Measurements from ENCODE around the gene CAMK2N1. TPM values are rescaled to one million over a fixed set of nuclear protein-coding genes. Genes with fewer than 3 reads are reported as not detected.

Gene CAMK2N1
- total and polyA plus RNA-seq, 4 donors = 12.3 to 15.1 (median 13.9) TPM

DNA sequence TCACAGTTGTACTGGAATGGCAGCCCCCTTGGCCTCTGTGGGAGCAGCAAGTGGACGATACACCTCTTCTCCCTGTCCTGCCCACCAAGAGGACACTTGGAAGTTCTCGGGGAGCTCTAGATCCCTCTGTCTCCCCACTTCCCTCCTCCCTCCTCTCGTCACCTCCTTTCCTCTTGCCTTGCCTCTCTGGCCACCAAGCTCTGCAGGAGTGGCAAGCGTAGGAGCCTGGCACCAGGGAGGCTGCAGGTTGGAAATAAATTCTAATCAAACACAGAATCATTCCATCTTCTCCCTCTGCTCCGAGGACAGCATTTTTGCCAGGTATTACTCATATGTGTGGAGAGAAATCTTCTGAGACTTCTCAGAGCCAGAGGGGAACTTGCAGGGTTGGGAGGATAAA is 20.8 kb downstream of the CAMK2N1 start (continued):
- TF ChIP-seq, protein P1, sequence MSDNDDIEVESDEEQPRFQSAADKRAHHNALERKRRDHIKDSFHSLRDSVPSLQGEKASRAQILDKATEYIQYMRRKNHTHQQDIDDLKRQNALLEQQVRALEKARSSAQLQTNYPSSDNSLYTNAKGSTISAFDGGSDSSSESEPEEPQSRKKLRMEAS (IDR thresholded peaks at IDR 0.05) = no peak
- TF ChIP-seq JUND (IDR thresholded peaks at IDR 0.05) (no peak), FOXA2 (IDR thresholded peaks at IDR 0.05) (no peak), YY1 (IDR thresholded peaks at IDR 0.05) (no peak), CTCF (IDR thresholded peaks at IDR 0.05; ENCODE audit: low read depth, low read length, missing input control) (no peak)

GRCh38 chr1:20463502-20463901 is 22.5 kb downstream of the CAMK2N1 start:
- WGBS = 91% methylated on average over 1 of the region's 1 CpG
- Histone ChIP-seq H3K9ac (ENCODE audit: low read depth in 1 of 2, low read length in 2 of 2) (no peak overlapping the region), H3K4me3 (ENCODE audit: low read depth in 1 of 3, low read length in 3 of 3) (no peak overlapping the region), H3K9me3 (ENCODE audit: control insufficient read depth in 4 of 4, low read length in 3 of 4) (no peaks in the 10 kb centered on the region), H3K36me3 (ENCODE audit: control insufficient read depth in 4 of 4, insufficient read depth in 3 of 4, low read depth in 1 of 4, low read length in 3 of 4) (no peaks in the 10 kb centered on the region), H3K4me1 (ENCODE audit: control insufficient read depth in 4 of 4, insufficient read depth in 4 of 4, low read length in 3 of 4) (no peaks in the 10 kb centered on the region), H3K27me3 (ENCODE audit: control insufficient read depth in 4 of 4, insufficient read depth in 4 of 4, low read length in 3 of 4) (no peaks in the 10 kb centered on the region), H3K27ac (ENCODE audit: low read depth in 1 of 2, low read length in 2 of 2) (no peak overlapping the region)
- no peak for TF ChIP-seq JUND (IDR thresholded peaks at IDR 0.05)
- TF ChIP-seq CTCF (IDR thresholded peaks at IDR 0.05; ENCODE audit: low read depth, low read length, missing input control) = no peak
- TF ChIP-seq REST (IDR thresholded peaks at IDR 0.05) = no peak
- no peak for TF ChIP-seq SP1 (IDR thresholded peaks at IDR 0.05)
- TF ChIP-seq EGR1 (IDR thresholded peaks at IDR 0.05; ENCODE audit: low read depth in 2 of 2) = no peak
- TF ChIP-seq TAF1 (conservative IDR thresholded peaks at IDR 0.05) = no peak
- TF ChIP-seq HNF4A (conservative IDR thresholded peaks at IDR 0.05) = no peak
- TF ChIP-seq HNF4G (IDR thresholded peaks at IDR 0.05) = no peak
- no peak for TF ChIP-seq ATF3 (IDR thresholded peaks at IDR 0.05)
- TF ChIP-seq RXRA (IDR thresholded peaks at IDR 0.05) = no peak
- TF ChIP-seq FOXA2 (IDR thresholded peaks at IDR 0.05) = no peak
- TF ChIP-seq RAD21 (IDR thresholded peaks at IDR 0.05) = no peak
- no peak for TF ChIP-seq GABPA (IDR thresholded peaks at IDR 0.05 in 1 of 2, conservative IDR thresholded peaks at IDR 0.05 in 1 of 2)
- no peak for TF ChIP-seq YY1 (IDR thresholded peaks at IDR 0.05)
- DNase-seq (ENCODE audit: low spot score) = no peak
